ENCODE measurements around the gene OR4D6.
A peak's percentile ranks its signal among the peaks of the same experiment; 100 is the strongest.
"Not testable (repeated sequence)": the region's sequence is repeated elsewhere in the genome, so short reads cannot be mapped to it uniquely, and the experiment has no call there.

OR4D6 gene

GRCh38 chr11:59456661-59457060 lies at the start of gene OR4D6:
OR4D6 (plus strand) TSS chr11:59456961; CDS start chr11:59456961, 0 bp downstream.
- DNase-seq = no peak

- DNase-seq = no peak
Measured at GRCh38 chr11:59413646-59414045, 43.1 kb upstream of the OR4D6 start.

DNA sequence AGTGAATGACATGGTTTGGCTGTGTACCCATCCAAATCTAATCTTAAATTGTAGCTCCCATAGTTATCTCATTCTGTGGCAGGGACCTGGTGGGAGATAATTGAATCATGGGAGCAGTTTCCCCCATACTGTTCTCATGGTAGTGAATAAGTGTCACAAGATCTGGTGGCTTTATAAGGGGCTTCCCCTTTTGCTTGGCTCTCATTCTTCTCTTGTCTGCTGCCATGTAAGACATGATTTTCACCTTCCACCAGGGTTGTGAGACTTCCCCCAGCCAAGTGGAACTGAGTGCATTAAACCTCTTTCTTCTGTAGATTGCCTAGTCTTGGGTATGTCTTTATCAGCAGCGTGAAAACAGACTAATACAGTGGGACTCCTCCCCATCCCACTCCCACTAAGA lies 41.6 kb upstream of the OR4D6 start:
- DNase-seq = no peak

DNA sequence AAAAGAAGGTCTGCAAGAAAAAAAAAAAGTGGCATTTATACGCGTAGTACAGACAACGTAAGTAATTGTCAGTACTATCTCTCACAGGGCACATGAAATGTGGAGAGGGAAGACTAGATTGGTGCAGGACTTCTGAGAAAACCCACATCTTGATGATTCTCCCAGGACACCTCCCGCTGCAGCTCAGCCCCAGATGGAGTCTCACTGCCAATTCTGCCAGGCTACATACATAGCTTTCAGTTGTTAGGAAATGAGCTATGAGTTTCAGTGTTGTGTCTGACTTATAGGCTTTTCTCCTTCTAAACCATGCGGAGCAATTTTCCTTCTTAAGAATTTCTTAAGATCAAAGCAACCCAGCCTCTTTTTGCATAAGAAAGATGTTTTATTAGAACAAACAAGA lies 40.1 kb upstream of the OR4D6 start:
- DNase-seq = no peak

DNA sequence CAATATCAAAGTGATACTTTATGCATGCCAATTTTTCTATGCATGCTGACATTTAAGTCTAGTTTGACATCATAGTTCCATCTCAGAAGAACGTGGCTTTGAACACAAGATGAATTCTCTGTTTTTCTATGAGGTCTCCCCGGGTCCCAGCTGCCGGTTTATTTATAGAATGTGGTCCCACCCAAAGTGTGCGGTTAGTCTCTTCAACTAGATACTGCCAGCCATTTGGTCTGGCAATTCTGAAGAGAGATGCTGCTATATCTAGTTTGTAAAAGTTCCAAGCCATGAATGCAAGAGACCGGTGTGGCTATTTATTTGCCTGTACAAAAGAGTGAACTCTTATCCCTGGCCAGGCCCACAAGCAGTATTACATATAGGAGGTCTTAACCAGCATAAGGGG lies 39.7 kb upstream of the OR4D6 start:
- no peak for DNase-seq

- DNase-seq = no peak
Measured at GRCh38 chr11:59418156-59418555, 38.6 kb upstream of the OR4D6 start.

GRCh38 chr11:59423835-59424234 lies 32.9 kb upstream of the OR4D6 start:
- DNase-seq = no peak

DNA sequence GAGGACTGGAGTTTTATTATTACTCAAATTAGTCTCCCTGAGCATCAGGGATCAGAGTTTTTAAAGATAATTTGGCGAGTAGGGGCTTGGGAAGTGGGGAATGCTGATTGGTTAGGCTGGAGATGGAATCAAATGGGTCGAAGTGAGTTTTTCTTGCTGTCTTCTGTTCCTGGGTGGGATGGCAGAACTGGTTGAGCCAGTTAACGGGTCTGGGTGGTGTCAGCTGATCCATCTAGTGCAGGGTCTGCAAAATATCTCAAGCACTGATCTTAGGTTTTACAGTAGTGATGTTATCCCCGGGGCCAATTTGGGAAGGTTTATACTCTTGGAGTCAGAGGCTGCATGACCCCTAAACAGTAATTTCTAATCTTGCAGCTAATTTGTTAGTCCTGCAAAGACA lies 31.6 kb upstream of the OR4D6 start:
- no peak for DNase-seq

GRCh38 chr11:59426361-59427067 lies 30.2 kb upstream of the OR4D6 start, which contains the start of gene OR5A2:
OR5A2 (minus strand) TSS chr11:59426413; CDS start chr11:59422953, 3,460 bp downstream.
- DNase-seq = peak; percentile 16

DNA sequence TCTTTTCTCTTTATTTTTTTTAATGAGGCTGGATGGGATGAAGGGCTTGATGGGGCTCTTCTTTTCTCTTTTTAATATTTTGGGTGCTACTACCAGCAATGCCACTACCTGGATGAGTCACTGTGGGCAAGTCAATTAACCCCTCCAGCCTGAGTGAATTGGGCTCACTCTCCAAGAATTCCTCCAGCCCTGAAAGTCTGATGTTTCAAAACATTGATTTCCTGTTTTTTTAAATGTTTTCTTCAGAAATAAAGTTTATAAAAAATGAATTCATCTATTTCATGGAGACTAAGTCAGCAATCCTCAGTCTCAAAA lies 29.7 kb upstream of the OR4D6 start:
- DNase-seq = no peak

GRCh38 chr11:59429924-59430516 lies 26.7 kb upstream of the OR4D6 start:
- peak; percentile 41 for DNase-seq

GRCh38 chr11:59436169-59436568 lies 20.6 kb upstream of the OR4D6 start, which contains the start of gene OR5A1:
OR5A1 (plus strand) TSS chr11:59436469; CDS start chr11:59443169, 6,700 bp downstream.
- DNase-seq = no peak

DNA sequence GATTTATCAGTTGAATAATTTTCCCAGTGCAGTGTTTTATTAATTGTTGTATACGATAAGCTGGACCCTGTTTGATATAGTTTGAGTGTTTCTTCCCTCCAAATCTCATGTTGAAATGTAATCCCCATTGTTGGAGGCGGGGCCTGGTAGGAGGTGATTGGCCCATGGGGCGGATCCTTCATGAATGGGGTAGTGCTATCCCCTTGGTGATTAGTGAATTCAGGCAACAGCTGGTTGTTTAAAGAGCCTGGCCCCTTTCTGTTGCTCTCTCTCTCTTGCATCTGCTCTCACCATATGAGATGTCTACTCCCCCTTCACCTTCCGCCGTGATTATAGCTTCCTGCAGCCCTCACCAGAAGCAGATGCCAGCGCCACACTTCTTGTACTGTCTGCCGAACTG lies 19.0 kb upstream of the OR4D6 start:
- peak; percentile 8 for DNase-seq

DNA sequence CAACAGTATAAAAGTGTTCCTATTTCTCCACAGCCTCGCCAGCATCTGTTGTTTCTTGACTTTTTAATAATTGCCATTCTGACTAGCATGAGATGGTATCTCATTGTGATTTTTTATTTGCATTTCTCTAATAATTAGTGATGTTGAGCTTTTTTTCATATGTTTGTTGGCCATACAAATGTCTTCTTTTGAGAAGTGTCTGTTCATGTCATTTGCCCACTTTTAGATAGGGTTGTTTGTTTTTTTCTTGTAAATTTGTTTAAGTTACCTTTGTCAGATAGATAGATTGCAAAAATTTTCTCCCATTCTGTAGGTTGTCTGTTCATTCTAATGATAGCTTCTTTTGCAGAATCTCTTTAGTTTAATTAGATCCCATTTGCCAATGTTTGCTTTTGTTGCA lies 11.1 kb upstream of the OR4D6 start:
- DNase-seq = not testable (repeated sequence)

DNA sequence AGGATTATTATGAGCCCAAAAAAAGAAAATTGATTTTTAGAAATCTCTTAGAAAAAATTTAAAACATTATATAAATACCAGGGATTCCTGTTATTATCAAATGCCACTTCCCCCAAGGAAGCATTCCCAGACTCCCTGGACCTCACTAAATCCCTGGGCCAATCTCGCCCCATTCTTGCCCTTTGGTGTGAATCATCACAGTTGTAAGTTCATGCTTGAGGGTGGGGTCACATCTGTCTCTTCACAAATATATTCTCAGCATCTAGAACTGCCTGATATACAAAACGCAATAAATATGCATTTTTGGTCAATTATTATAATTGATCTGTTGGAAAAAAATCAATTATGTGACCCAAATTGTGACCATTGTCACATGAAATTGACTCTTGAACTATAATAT lies 8.3 kb upstream of the OR4D6 start:
- DNase-seq = no peak

- no peak for DNase-seq
Measured at GRCh38 chr11:59459916-59460315, 3.2 kb downstream of the OR4D6 start.

GRCh38 chr11:59463190-59463641 lies 6.5 kb downstream of the OR4D6 start:
- DNase-seq = no peak

DNA sequence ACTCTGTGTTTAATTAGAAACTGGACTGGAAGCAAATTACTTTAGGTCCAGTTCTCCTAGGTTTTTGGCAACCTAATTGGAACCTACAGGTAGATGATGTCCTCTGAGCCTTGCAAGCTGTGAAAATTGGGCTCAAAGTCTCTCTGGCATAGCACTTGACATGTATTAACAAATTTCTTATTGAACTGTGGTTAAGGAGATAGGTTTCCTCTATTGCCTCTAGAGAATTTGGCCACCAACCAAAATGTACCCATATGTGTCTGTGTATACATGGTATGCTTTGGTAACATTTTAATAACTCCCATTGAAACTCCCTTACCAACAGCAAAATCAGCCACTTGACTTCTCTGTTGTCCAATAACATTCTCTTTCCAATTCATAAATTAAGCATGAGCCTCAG lies 16.3 kb downstream of the OR4D6 start, which contains the start of gene OR4D10:
OR4D10 (plus strand) TSS at position 301 of the 400 bp plus-strand sequence. CDS start 4,115 bp downstream, outside the sequence.
- DNase-seq = no peak

DNA sequence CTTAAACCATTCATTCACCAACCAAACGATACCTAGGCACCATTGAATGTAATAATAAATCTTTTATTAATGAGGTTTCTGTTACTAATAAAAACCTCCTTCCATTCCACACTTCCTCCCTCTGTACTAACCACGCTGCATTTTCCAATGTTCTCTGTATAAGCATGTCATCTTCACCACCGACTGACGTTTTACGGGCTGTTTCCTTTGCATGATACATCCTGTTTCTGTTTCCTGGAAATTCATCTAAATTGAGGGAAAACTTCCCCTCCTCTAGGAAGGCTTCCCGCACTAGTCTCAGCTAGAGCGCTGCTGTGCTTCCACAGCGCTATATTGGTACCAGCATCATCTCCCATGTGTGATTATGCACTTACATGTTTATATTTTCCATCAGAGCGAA lies 18.4 kb downstream of the OR4D6 start:
- DNase-seq = no peak

GRCh38 chr11:59479906-59480305 lies 23.1 kb downstream of the OR4D6 start:
- no peak for DNase-seq

- DNase-seq = no peak
Measured at GRCh38 chr11:59480359-59480758, 23.6 kb downstream of the OR4D6 start.

DNA sequence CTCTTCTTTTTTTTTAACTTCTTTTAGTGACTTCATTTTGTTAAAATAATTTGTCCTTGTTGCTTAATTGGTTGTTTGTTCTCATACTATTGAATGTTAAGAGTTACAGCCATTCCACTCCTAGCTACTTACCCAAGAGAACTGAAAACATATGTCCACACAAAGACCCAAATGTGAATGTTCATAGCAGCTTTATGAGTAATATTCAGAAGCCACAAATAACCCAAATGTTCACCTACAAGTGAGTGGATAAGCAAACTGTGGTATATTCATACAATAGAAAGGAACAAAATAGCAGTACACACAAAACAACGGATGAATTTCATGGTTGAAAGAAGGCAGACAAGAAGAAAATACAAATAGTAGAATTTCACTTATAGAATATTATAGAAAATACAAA lies 45.2 kb downstream of the OR4D6 start:
- no peak for DNase-seq

GRCh38 chr11:59503276-59503675 lies 46.5 kb downstream of the OR4D6 start, which contains the start of gene OR4D11:
OR4D11 (plus strand) TSS chr11:59503576; CDS start chr11:59503576, 0 bp downstream.
- no peak for DNase-seq

Measured in NCI-H1105 treated with DMSO at 0.1 percent for 48 hours (cell line).